Activated CD8-positive, alpha-beta memory T cell treated with anti-CD3 and anti-CD28 coated beads, Interleukin-2, amount 50 U/mL, for 4 hours (primary cell): ENCODE measurements around the gene HHIP.

Source experiments
- DNase-seq: peaks from one replicate; pipeline ENCODE4 v3.0.0-alpha.2; 2020

HHIP gene

GRCh38 chr4:144645631-144646522, at the start of gene HHIP:
Gene HHIP (plus strand): TSS chr4:144646156. CDS start chr4:144646676, 520 bp downstream.
- peak; percentile 16 for DNase-seq

GRCh38 chr4:144597171-144597570, 48.8 kb upstream of the HHIP start:
- no peak for DNase-seq

- no peak for DNase-seq
Observed at GRCh38 chr4:144599621-144600020, 46.3 kb upstream of the HHIP start.

GRCh38 chr4:144611850-144612249, 34.1 kb upstream of the HHIP start:
- no peak for DNase-seq

- DNase-seq = no peak
Observed at GRCh38 chr4:144614850-144615585, 30.9 kb upstream of the HHIP start.

GRCh38 chr4:144621681-144622080, 24.3 kb upstream of the HHIP start:
- DNase-seq = no peak

GRCh38 chr4:144627663-144628076, 18.3 kb upstream of the HHIP start:
- DNase-seq = no peak

- DNase-seq = no peak
Observed at GRCh38 chr4:144633215-144633614, 12.7 kb upstream of the HHIP start.

- DNase-seq = no peak
Observed at GRCh38 chr4:144634978-144635747, 10.8 kb upstream of the HHIP start.

GRCh38 chr4:144644368-144645101, 1.4 kb upstream of the HHIP start:
- no peak for DNase-seq

- no peak for DNase-seq
Observed at GRCh38 chr4:144645102-144645630, 790 bp upstream of the HHIP start.

- DNase-seq = no peak
Observed at GRCh38 chr4:144646523-144647094, 653 bp downstream of the HHIP start.

GRCh38 chr4:144647095-144647561, 1.2 kb downstream of the HHIP start:
- no peak for DNase-seq

- DNase-seq = no peak
Observed at GRCh38 chr4:144647590-144647989, 1.6 kb downstream of the HHIP start.

GRCh38 chr4:144648042-144648441, 2.1 kb downstream of the HHIP start:
- DNase-seq = no peak

- DNase-seq = no peak
Observed at GRCh38 chr4:144649646-144650045, 3.7 kb downstream of the HHIP start.

GRCh38 chr4:144650311-144651005, 4.5 kb downstream of the HHIP start:
- no peak for DNase-seq

GRCh38 chr4:144653781-144654545, 8.0 kb downstream of the HHIP start:
- DNase-seq = no peak

- no peak for DNase-seq
Observed at GRCh38 chr4:144655491-144655890, 9.5 kb downstream of the HHIP start.

GRCh38 chr4:144656850-144657249, 10.9 kb downstream of the HHIP start:
- no peak for DNase-seq
